Transverse colon (tissue), 4 donors: ENCODE data around the gene GPR83. TPM values are rescaled to one million over a fixed set of nuclear protein-coding genes. Genes with fewer than 3 reads are reported as not detected.

Experiments
- DNase-seq: peaks from one replicate; pipeline ENCODE4 v3.0.0-alpha.2; 2019
- H3K27ac ChIP-seq, 4 donors: fragments of 200-600 bp; sonication (generic); 2 replicates each; pipeline ENCODE4 v1.5.1; 2016 to 2018; ENCODE audit warnings: inconsistent platforms in 4 of 4
- H3K27me3 ChIP-seq: fragments of 200-600 bp; sonication (generic); 2 replicates; pipeline ENCODE4 v1.5.1; 2017; ENCODE audit warnings: inconsistent platforms
- H3K36me3 ChIP-seq, 4 donors: fragments of 200-600 bp; sonication (generic); 2 replicates each; pipeline ENCODE4 v1.5.1; 2017 to 2019; ENCODE audit warnings: inconsistent platforms in 4 of 4
- H3K4me1 ChIP-seq, 4 donors: fragments of 200-600 bp; sonication (generic); 2 replicates each; pipeline ENCODE4 v1.5.1; 2017 to 2020; ENCODE audit warnings: inconsistent platforms in 4 of 4
- H3K4me3 ChIP-seq, 4 donors: fragments of 200-600 bp; sonication (generic); 1 replicate in 1 of 4; 2 replicates in 3 of 4; pipeline versions ENCODE4 v1.5.1 to v1.6.1; 2017 to 2019; ENCODE audit warnings: inconsistent platforms in 4 of 4
- H3K9me3 ChIP-seq, 2 donors: fragments of 200-600 bp; sonication (generic); 2 replicates each; pipeline ENCODE4 v1.5.1; 2017 to 2019; ENCODE audit warnings: inconsistent platforms in 2 of 2
- EP300 ChIP-seq: sonication (generic); formaldehyde crosslinking; IDR thresholded peaks from one replicate; pipeline ENCODE4 v1.6.1; 2017; ENCODE audit warnings: antibody characterized with exemption, low read depth
- POLR2A ChIP-seq: fragments of 450-650 bp; IDR thresholded peaks from one replicate; pipeline ENCODE4 v1.6.1; 2016; ENCODE audit warnings: antibody characterized with exemption, mild to moderate bottlenecking, moderate library complexity
- POLR2AphosphoS5 ChIP-seq, 3 donors: sonication (generic); formaldehyde crosslinking; IDR thresholded peaks; one replicate each; pipeline ENCODE4 v1.6.1; 2016; ENCODE audit warnings: antibody characterized with exemption in 3 of 3
- WGBS, 2 donors: methylation state at CpG; one replicate each; pipeline ENCODE4 v1.1.5; 2018; ENCODE audit warnings: low coverage in 1 of 2; 5-methylcytosine and 5-hydroxymethylcytosine counted together
- in situ Hi-C, 4 donors: fragments of 200-750 bp; cut with MboI; loops; one replicate each; pipeline versions ENCODE4 v1.15.0 to v1.15.1; 2017; ENCODE audit warnings: low sequenced_read_pairs in 3 of 4, low pct_ligation_motif_present in 1 of 4, low pct_unique_long_range_greater_than_20kb in 1 of 4
- intact Hi-C: fragments of 100-400 bp; cut with DNase I; formaldehyde crosslinking; loops from one replicate; pipeline ENCODE4 v1.15.1; 2023; ENCODE audit warnings: low total_unique reads
- total RNA-seq, 4 donors: library from RNA; depleted of rRNA; stranded (reverse); fragments of >200 nt; gene quantifications; one replicate each; pipeline ENCODE4 v1.1.0, GENCODE V29; 2016
- TF ChIP-seq, protein P1 (sequence below), 5 experiments: fragments of 200-600 bp in 3 of 5; fragments of 450-650 bp in 2 of 5; sonication (generic) in 3 of 5; IDR thresholded peaks; 1 replicate in 2 of 5; 2 replicates in 3 of 5; pipeline ENCODE4 v1.5.1; 2016 to 2017; ENCODE audit warnings: antibody characterized with exemption in 5 of 5, inconsistent platforms in 3 of 5, mild to moderate bottlenecking in 2 of 5, moderate library complexity in 1 of 5

GPR83 gene
- total RNA-seq, 4 donors from 2014 or later = 3.8 TPM; not detected in 3

DNA sequence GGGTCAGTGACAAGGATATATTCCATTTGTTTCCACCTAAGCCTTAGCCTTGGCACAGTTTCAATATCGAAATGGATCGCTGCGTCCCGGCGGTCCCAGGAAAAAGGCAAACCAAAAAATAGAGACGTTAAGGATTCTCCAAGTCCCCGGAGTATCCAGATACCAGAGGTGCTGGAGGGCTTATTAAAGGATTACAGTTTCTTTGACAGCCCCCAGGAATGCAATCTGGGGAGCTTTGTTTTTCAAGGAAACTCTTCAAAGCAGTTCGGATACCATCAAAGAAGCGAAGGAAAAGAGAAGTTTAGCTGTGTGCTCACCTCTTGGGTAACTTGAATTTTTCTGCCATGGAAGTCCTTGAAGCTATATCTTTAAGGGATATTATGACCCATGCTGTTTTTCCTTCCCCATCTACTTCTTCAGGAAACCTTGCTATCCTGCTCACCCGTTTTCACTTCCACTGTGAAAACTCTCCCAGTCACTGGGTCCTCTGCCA lies 600 bp upstream of the GPR83 start:
- in situ Hi-C loops = loop anchor here in 1 of 4 donors (25.0 kb wide), 1 partner anchor 215 kb away; no protein-coding TSS in a partner anchor
- peak overlapping the region in 2 of 4 donors; percentile 10 to 40 for H3K4me3 ChIP-seq
- intact Hi-C loops = no loop called here

DNA sequence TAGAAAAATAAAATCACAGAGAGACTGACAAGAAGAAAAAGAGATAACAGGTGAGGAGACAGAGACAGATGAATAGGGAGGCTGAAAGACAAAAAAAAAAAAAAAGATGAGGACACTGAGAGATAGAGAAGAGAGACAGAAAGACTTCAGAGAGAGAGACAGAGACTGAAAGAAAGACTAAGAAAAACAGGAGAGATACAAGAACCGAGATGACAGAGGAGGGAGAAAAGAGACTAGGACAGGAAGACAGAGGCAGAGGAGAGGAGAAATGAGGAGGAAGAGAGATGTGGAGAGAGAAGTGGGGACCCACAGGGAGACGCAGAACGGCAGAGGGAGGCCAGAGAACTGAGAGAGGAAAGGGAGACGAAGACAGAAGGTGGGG lies 771 bp downstream of the GPR83 start:
- peaks cover 0 to 5% (median 0%) of the 10 kb centered on the region in 4 donors for H3K4me1 ChIP-seq
- in situ Hi-C loops = loop anchor here in 1 of 4 donors (25.0 kb wide), 1 partner anchor 213 kb away; no protein-coding TSS in a partner anchor
- no peaks in the 10 kb centered on the region for H3K9me3 ChIP-seq
- H3K27ac ChIP-seq = no peak overlapping the region
- no peaks in the 10 kb centered on the region for H3K36me3 ChIP-seq
- peak overlapping the region in 1 of 4 donors; percentile 40 for H3K4me3 ChIP-seq
- 18 to 40% methylated on average over 4 of the region's 4 CpGs for WGBS, 2 donors
- TF ChIP-seq EP300 (no peak), POLR2A (no peak), POLR2AphosphoS5 (IDR thresholded peaks at IDR 0.05) (no peak)
- TF ChIP-seq, protein P1, sequence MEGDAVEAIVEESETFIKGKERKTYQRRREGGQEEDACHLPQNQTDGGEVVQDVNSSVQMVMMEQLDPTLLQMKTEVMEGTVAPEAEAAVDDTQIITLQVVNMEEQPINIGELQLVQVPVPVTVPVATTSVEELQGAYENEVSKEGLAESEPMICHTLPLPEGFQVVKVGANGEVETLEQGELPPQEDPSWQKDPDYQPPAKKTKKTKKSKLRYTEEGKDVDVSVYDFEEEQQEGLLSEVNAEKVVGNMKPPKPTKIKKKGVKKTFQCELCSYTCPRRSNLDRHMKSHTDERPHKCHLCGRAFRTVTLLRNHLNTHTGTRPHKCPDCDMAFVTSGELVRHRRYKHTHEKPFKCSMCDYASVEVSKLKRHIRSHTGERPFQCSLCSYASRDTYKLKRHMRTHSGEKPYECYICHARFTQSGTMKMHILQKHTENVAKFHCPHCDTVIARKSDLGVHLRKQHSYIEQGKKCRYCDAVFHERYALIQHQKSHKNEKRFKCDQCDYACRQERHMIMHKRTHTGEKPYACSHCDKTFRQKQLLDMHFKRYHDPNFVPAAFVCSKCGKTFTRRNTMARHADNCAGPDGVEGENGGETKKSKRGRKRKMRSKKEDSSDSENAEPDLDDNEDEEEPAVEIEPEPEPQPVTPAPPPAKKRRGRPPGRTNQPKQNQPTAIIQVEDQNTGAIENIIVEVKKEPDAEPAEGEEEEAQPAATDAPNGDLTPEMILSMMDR (IDR thresholded peaks at IDR 0.05) = no peak
- peaks cover 41% of the 10 kb centered on the region for H3K27me3 ChIP-seq
- DNase-seq = no peak
- intact Hi-C loops = no loop called here

More for the DNA sequence above, 600 bp upstream of the GPR83 start:
- DNase-seq = no peak
- Histone ChIP-seq H3K4me1 (peaks cover 0 to 5% (median 0%) of the 10 kb centered on the region in 4 donors), H3K9me3 (no peaks in the 10 kb centered on the region), H3K36me3 (no peaks in the 10 kb centered on the region), H3K27me3 (peaks cover 41% of the 10 kb centered on the region), H3K27ac (no peak overlapping the region)
- TF ChIP-seq, protein P1 (IDR thresholded peaks at IDR 0.05) = no peak
- TF ChIP-seq POLR2A (no peak), EP300 (no peak)
- 39 to 44% methylated on average over 8 to 10 of the region's 10 CpGs for WGBS, 2 donors

DNA sequence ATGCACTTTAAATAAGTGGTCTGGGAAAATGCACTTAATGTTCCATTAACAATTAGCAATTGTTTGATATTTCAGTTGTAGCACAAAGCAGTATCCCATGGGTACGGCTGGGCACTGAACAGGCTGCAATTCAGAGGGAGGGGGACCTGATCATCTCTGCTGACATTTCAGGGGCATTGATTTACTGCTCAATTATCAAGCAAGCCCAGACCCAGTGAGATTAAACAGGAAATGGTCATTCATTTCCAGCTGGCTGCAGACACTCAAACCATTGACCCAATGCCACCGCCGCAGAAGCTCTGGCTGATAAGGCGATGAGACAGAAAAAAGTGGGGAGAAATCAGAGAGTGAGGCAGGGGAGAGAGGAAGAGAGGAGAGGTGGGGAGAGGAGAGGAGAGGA lies 1.2 kb downstream of the GPR83 start:
- WGBS, 2 donors = 52 to 55% methylated on average over 3 to 4 of the region's 4 CpGs
- DNase-seq = no peak
- intact Hi-C loops (no loop called here), in situ Hi-C loops (loop anchor here in 1 of 4 donors (25.0 kb wide), 1 partner anchor 213 kb away; no protein-coding TSS in a partner anchor)
- Histone ChIP-seq H3K4me3 (no peak overlapping the region), H3K4me1 (peaks cover 0 to 5% (median 0%) of the 10 kb centered on the region in 4 donors), H3K27me3 (peaks cover 41% of the 10 kb centered on the region), H3K27ac (no peak overlapping the region), H3K36me3 (no peaks in the 10 kb centered on the region), H3K9me3 (no peaks in the 10 kb centered on the region)
- no peak for TF ChIP-seq POLR2AphosphoS5 (IDR thresholded peaks at IDR 0.05)
- TF ChIP-seq, protein P1 (IDR thresholded peaks at IDR 0.05) = no peak

DNA sequence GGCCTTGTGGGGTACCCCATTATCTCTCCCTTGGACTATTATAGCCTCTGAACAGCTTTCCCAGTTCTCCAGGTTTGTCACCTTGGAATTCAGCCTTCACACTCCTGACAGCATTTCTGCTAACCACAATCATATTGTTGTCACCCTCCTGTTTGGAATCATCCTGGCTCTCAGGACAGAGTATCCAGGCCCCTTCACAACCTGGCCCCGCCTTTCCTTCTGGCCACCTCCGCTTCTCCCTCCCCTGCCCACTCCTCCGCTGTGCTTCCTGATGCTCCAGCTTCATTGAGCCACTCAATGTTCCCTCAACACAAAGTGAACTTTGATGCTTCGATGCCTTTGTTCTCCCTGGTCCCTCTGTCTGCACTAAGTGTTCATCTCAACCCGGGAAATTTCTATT lies 3.1 kb downstream of the GPR83 start:
- H3K4me3 ChIP-seq = no peak overlapping the region
- intact Hi-C loops = no loop called here
- DNase-seq = no peak
- in situ Hi-C loops = no loop called here
- H3K36me3 ChIP-seq = no peaks in the 10 kb centered on the region
- 58 to 83% methylated on average over 3 to 5 of the region's 5 CpGs for WGBS, 2 donors
- H3K9me3 ChIP-seq = no peaks in the 10 kb centered on the region
- peaks cover 0 to 5% (median 0%) of the 10 kb centered on the region in 4 donors for H3K4me1 ChIP-seq
- H3K27me3 ChIP-seq = peaks cover 41% of the 10 kb centered on the region
- H3K27ac ChIP-seq = no peak overlapping the region
- TF ChIP-seq POLR2AphosphoS5 (IDR thresholded peaks at IDR 0.05) (no peak), EP300 (no peak)
- TF ChIP-seq, protein P1 (IDR thresholded peaks at IDR 0.05) = no peak
